Measurements from ENCODE around the gene LMAN2. TPM values are rescaled to one million over a fixed set of nuclear protein-coding genes. Genes with fewer than 3 reads are reported as not detected.

LMAN2 gene
- total RNA-seq, 1 experiment from 2014 or later = 106 TPM

DNA sequence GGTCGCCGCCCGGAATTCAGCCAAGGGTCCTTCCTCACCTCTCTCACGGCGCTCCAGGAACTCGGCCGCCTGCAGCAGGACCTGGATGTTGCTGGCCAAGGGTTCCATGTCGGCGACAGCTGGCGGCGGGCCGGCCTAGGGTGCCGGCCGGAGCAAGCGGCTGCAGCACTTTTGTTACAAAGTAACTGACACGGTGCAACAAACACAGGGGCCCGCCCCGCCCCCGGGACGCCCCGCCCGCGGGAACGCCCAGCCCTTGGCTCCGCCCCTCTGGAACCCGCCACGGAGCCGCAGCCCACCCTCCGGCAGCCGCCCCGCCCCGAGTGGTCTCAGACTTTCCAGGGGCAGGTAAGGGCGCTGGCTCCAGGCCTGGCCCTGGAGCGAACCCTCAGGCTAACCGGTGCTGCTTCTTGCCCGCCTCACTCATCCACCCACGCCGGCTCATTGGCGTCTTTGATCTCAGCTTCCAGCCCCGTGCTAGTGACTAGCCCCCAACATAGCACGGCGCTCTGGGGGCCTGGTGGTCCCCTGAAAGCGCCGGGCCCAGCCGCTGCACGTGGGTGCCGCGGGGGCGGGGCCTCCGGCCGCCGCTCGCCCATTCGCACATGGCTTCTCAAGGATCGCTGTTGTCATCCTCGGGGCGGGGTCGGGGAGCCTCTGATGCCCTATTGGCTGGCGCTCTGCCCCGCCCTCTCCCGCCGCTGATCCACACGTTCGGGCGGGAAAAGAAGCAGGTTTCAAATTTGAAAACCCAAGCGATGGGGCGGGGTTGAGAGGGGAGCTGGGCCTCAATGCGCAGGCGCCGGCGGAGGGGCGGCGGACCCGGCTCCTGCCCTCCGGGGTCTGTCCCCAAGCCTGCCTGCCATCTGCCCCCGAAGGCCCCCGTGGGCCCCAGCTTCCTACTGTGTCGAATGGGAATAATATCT is 39.5 kb downstream of the LMAN2 start, which contains the start of gene MXD3:
TSS of gene MXD3 (minus strand) at position 176 of the 926 bp plus-strand sequence. CDS start at position 108, 68 bp downstream.
- Histone ChIP-seq H3K18ac (ENCODE audit: insufficient read length, low read depth, low read length) (peak within 1 kb of the TSS; percentile 99), H3K27ac (ENCODE audit: insufficient read length, low read depth, low read length) (no peak within 1 kb of the TSS), H3K4ac (ENCODE audit: low read depth, low read length) (no peak within 1 kb of the TSS; the same call in 1 of the 2 replicates), H2AFZ (ENCODE audit: low read length) (no peak within 1 kb of the TSS), H3K27me3 (ENCODE audit: insufficient read depth, low read length) (no peaks in the 10 kb centered on the region), H3K14ac (ENCODE audit: insufficient read depth, low read length) (peak within 1 kb of the TSS; percentile 98), H3K4me1 (ENCODE audit: insufficient read depth, low read length) (no peaks in the 10 kb centered on the region), H3K56ac (ENCODE audit: insufficient read length, low read depth, low read length) (no peak within 1 kb of the TSS), H3K23me2 (ENCODE audit: insufficient read length, low read depth, low read length, poor library complexity, severe bottlenecking) (peaks cover 14% of the 10 kb centered on the region), H3K79me1 (ENCODE audit: insufficient read depth, low read depth, low read length, poor library complexity, severe bottlenecking) (no peaks in the 10 kb centered on the region), H4K91ac (ENCODE audit: insufficient read length, low read depth, low read length) (no peak within 1 kb of the TSS), H2AK5ac (ENCODE audit: insufficient read length, low read length) (no peak within 1 kb of the TSS), H4K5ac (ENCODE audit: insufficient read length, low read depth, low read length) (no peak within 1 kb of the TSS), H3K79me2 (ENCODE audit: insufficient read depth, low read length) (no peaks in the 10 kb centered on the region), H4K20me1 (ENCODE audit: control insufficient read depth, insufficient read depth, insufficient read length) (peaks cover 5% of the 10 kb centered on the region), H3K9me3 (ENCODE audit: control insufficient read depth, low read depth, low read length) (no peaks in the 10 kb centered on the region), H2BK5ac (ENCODE audit: insufficient read length, low read length) (no peak within 1 kb of the TSS), H4K8ac (replicated peaks; ENCODE audit: insufficient read length, low read depth, low read length) (no peak within 1 kb of the TSS), H3T11ph (ENCODE audit: low read length) (no peak within 1 kb of the TSS), H3K9ac (ENCODE audit: extremely low read depth, insufficient read length, low read length) (peak within 1 kb of the TSS; percentile 77), H2BK12ac (ENCODE audit: insufficient read length, low read depth, low read length) (no peak within 1 kb of the TSS), H3K4me2 (ENCODE audit: insufficient read depth, insufficient read length, low read length) (peak within 1 kb of the TSS; percentile 88), H2BK15ac (ENCODE audit: low read depth, low read length) (no peak within 1 kb of the TSS), H3K23ac (ENCODE audit: insufficient read length, low read depth, low read length) (no peak within 1 kb of the TSS), H2BK120ac (ENCODE audit: low read depth, low read length, poor library complexity, severe bottlenecking) (no peak within 1 kb of the TSS), H2BK20ac (ENCODE audit: low read depth, low read length, poor library complexity, severe bottlenecking) (no peak within 1 kb of the TSS)
- peak; percentile 99 for DNase-seq
- peaks cover 15 to 20% of the 10 kb centered on the region in 2 experiments for H3K4me1 Mint-ChIP-seq
- TF ChIP-seq, protein P1, sequence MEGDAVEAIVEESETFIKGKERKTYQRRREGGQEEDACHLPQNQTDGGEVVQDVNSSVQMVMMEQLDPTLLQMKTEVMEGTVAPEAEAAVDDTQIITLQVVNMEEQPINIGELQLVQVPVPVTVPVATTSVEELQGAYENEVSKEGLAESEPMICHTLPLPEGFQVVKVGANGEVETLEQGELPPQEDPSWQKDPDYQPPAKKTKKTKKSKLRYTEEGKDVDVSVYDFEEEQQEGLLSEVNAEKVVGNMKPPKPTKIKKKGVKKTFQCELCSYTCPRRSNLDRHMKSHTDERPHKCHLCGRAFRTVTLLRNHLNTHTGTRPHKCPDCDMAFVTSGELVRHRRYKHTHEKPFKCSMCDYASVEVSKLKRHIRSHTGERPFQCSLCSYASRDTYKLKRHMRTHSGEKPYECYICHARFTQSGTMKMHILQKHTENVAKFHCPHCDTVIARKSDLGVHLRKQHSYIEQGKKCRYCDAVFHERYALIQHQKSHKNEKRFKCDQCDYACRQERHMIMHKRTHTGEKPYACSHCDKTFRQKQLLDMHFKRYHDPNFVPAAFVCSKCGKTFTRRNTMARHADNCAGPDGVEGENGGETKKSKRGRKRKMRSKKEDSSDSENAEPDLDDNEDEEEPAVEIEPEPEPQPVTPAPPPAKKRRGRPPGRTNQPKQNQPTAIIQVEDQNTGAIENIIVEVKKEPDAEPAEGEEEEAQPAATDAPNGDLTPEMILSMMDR (conservative IDR thresholded peaks at IDR 0.05) = no peak
- H3K27me3 Mint-ChIP-seq (ENCODE audit: low read depth) = no peaks in the 10 kb centered on the region; the same call in 1 of the 2 replicates
- no peaks in the 10 kb centered on the region for H3K9me3 Mint-ChIP-seq
- no CpG with 5 or more reads among the region's 78 CpGs for WGBS (ENCODE audit: extremely low coverage, insufficient read length, low lambda C conversion rate)
- peak within 1 kb of the TSS; percentile 76 to 88 for H3K4me3 Mint-ChIP-seq
- peaks cover under 1 to 6% (median 2%) of the 10 kb centered on the region in 3 experiments for H3K36me3 Mint-ChIP-seq (ENCODE audit: insufficient read depth in 1 of 3, low read depth in 3 of 3)
- peak within 1 kb of the TSS; percentile 82 to 97 (median 93); a peak in 5 of 7 replicates for H3K27ac Mint-ChIP-seq
